ENCODE results near the gene MAML1. TPM values are rescaled to one million over a fixed set of nuclear protein-coding genes. Genes with fewer than 3 reads are reported as not detected.

Gene MAML1
- total RNA-seq, 6 experiments from 2014 or later, result 6.2 to 8.8 (median 8.0) TPM

DNA sequence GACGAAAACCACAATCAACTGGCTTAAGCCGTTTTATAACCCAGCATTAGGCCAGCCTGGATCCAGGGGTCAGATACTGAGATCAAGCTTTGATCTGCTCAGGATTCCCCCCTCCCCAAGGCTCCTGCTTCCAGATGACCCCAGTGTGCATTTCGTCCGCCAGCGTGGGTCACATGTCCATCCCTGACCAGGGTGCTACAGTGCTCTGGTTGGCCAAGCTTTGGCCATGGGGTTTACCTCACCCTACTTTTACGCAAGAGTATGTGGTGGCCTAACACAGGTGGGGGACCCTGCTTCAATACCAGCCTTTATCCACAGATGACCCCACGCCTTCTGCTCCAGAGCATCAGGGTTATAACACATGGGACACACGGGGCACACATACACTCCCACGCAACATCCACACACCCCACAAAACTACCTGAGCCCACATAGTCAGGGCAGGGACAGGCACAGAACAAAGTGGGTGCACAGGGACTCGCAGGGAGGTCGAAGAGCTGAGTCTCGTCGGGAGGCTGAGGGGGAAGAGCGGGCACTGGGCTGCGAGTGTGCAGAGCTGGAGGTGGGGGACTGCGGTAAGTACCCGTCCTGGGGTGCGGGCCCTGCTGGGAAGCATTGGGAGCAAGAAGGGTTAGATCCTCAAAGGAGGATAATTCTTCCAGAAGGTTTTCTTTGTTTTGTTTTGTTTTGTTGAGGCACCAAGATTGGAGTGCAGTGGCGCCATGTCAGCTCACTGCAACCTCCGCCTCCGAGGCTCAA, 83.0 kb downstream of the MAML1 start:
- no peak for TF ChIP-seq POLR2A (IDR thresholded peaks at IDR 0.05)
- no peak overlapping the region for H3K27ac ChIP-seq
- 90% methylated on average over 13 of the region's 21 CpGs for WGBS (ENCODE audit: insufficient coverage, low coverage, low lambda C conversion rate, missing lambda C conversion rate)
- no peaks in the 10 kb centered on the region for H3K27me3 ChIP-seq
- ATAC-seq (no peak), DNase-seq (peak in 1 of 3 donors; percentile 44)
- intact Hi-C loops (cut with DNase I), result no loop called here
- H3K9me3 ChIP-seq, result no peaks in the 10 kb centered on the region
- H3K36me3 ChIP-seq, result no peaks in the 10 kb centered on the region
- peaks cover 0 to 39% (median 9%) of the 10 kb centered on the region in 4 donors for H3K4me1 ChIP-seq
- no peak overlapping the region for H3K4me3 ChIP-seq

DNA sequence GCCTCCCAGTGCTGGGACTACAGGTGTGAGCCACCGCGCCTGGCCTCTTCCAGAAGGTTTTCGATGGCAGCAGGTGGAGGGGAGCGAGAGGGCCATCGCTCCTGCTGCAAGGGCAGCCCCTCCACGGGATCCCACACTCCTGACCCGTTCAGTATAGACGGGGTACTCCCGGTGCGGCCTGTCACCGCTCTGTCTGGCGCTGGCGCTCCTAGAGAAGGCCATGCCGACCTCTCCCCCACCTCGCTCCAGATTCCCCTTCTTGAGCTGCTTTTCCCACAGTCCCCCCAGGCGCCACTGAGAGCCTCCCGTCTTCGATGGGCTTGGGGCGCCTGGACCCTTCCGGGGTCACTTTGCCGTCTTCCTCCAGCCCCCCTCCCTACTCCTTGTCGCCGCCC, 83.8 kb downstream of the MAML1 start:
- Histone ChIP-seq H3K9me3 (no peaks in the 10 kb centered on the region), H3K4me3 (peak overlapping the region; percentile 40 to 57 (median 44)), H3K4me1 (peaks cover 0 to 39% (median 9%) of the 10 kb centered on the region in 4 donors), H3K27ac (no peak overlapping the region), H3K27me3 (no peaks in the 10 kb centered on the region), H3K36me3 (no peaks in the 10 kb centered on the region)
- 49% methylated on average over 7 of the region's 23 CpGs for WGBS (ENCODE audit: insufficient coverage, low coverage, low lambda C conversion rate, missing lambda C conversion rate)
- intact Hi-C loops (cut with DNase I), result no loop called here
- DNase-seq (no peak), ATAC-seq (no peak)
- TF ChIP-seq CTCF (IDR thresholded peaks at IDR 0.05) (no peak), POLR2A (IDR thresholded peaks at IDR 0.05) (no peak)

- 5% methylated on average over 6 of the region's 72 CpGs for WGBS (ENCODE audit: insufficient coverage, low coverage, low lambda C conversion rate, missing lambda C conversion rate)
- no peaks in the 10 kb centered on the region for H3K36me3 ChIP-seq
- H3K9me3 ChIP-seq, result no peaks in the 10 kb centered on the region
- intact Hi-C loops (cut with DNase I), result no loop called here
- no peak for DNase-seq
- H3K27ac ChIP-seq, result peak overlapping the region; percentile 28 to 49 (median 30)
- H3K4me1 ChIP-seq, result peaks cover 0 to 41% (median 9%) of the 10 kb centered on the region in 4 donors
- TF ChIP-seq POLR2A (IDR thresholded peaks at IDR 0.05) (peak; percentile 11), CTCF (IDR thresholded peaks at IDR 0.05) (no peak)
- no peak for ATAC-seq
- H3K27me3 ChIP-seq, result no peaks in the 10 kb centered on the region
- H3K4me3 ChIP-seq, result peak overlapping the region; percentile 40 to 57 (median 44)
Measured at GRCh38 chr5:179816796-179817469, 84.3 kb downstream of the MAML1 start.

DNA sequence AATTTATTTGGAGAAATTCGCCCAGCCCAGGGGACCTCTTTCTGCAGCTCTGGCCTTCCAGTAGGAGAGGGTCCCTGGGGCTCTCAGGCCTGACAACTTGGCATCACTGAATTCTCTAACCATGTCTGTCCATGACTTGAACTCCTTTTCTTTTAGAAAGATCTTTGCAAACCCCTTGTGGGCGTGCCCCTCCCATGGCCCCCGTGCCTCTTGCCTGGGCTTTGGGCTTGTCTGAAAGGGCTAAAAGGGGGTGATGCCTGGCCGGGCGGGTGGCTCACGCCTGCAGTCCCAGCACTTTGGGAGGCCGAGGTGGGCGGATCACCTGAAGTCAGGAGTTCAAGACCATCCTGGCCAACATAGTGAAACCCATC, 84.8 kb downstream of the MAML1 start:
- Histone ChIP-seq H3K4me3 (peak overlapping the region in 2 of 3 donors; percentile 44 to 57), H3K36me3 (peaks cover 0 to 4% (median 0%) of the 10 kb centered on the region in 4 donors), H3K9me3 (no peaks in the 10 kb centered on the region), H3K4me1 (peaks cover 0 to 46% (median 11%) of the 10 kb centered on the region in 4 donors), H3K27ac (peak overlapping the region; percentile 28 to 100 (median 30)), H3K27me3 (no peaks in the 10 kb centered on the region)
- 87% methylated on average over 4 of the region's 8 CpGs for WGBS (ENCODE audit: insufficient coverage, low coverage, low lambda C conversion rate, missing lambda C conversion rate)
- intact Hi-C loops (cut with DNase I), result no loop called here
- TF ChIP-seq CTCF (IDR thresholded peaks at IDR 0.05) (no peak), POLR2A (IDR thresholded peaks at IDR 0.05) (no peak)
- DNase-seq, result no peak
- ATAC-seq, result no peak

Measured in right lobe of liver (tissue), 6 donors.